Uterus (tissue), 4 donors: Measurements from ENCODE around the gene PHF14. TPM values are rescaled to one million over a fixed set of nuclear protein-coding genes. Genes with fewer than 3 reads are reported as not detected.

Source experiments
- DNase-seq, 2 donors: peaks; one replicate each; pipeline ENCODE4 v3.0.0-alpha.2; 2019 to 2020
- H3K27ac ChIP-seq, 2 donors: fragments of 200-600 bp; sonication (generic); 1 replicate in 1 of 2; 2 replicates in 1 of 2; pipeline ENCODE4 v1.5.1; 2016 to 2018
- H3K27me3 ChIP-seq, 2 donors: fragments of 200-600 bp; sonication (generic); one replicate each; pipeline ENCODE4 v1.5.1; 2018 to 2019; ENCODE audit warnings: control low read depth in 1 of 2
- H3K36me3 ChIP-seq, 2 donors: fragments of 200-600 bp; sonication (generic); one replicate each; pipeline ENCODE4 v1.5.1; 2019; ENCODE audit warnings: control low read depth in 1 of 2
- H3K4me1 ChIP-seq, 2 donors: fragments of 200-600 bp; sonication (generic); one replicate each; pipeline ENCODE4 v1.5.1; 2018 to 2019; ENCODE audit warnings: control low read depth in 1 of 2
- H3K4me3 ChIP-seq, 2 donors: fragments of 200-600 bp; sonication (generic); 1 replicate in 1 of 2; 2 replicates in 1 of 2; pipeline ENCODE4 v1.5.1; 2018 to 2019; ENCODE audit warnings: mild to moderate bottlenecking in 1 of 2
- H3K9me3 ChIP-seq, 2 donors: fragments of 200-600 bp; sonication (generic); one replicate each; pipeline ENCODE4 v1.5.1; 2019; ENCODE audit warnings: control low read depth in 1 of 2
- CTCF ChIP-seq, 4 experiments: fragments of 200-600 bp in 2 of 4; fragments of 450-650 bp in 2 of 4; sonication (generic) in 2 of 4; IDR thresholded peaks; one replicate each; pipeline ENCODE4 v1.5.1; 2016 to 2019; ENCODE audit warnings: antibody characterized with exemption in 4 of 4, mild to moderate bottlenecking in 2 of 4, moderate library complexity in 1 of 4
- POLR2A ChIP-seq, 2 donors: fragments of 450-650 bp; IDR thresholded peaks; one replicate each; pipeline ENCODE4 v1.6.1; 2016; ENCODE audit warnings: antibody characterized with exemption in 2 of 2, mild to moderate bottlenecking in 1 of 2, moderate library complexity in 1 of 2
- intact Hi-C: fragments of 100-400 bp; cut with DNase I; formaldehyde crosslinking; loops from one replicate; pipeline ENCODE4 v1.15.1; 2023; ENCODE audit warnings: low total_unique reads
- total RNA-seq, 4 donors: library from RNA; depleted of rRNA in 3 of 4; stranded (reverse); fragments of >200 nt in 3 of 4; gene quantifications; one replicate each; pipeline versions ENCODE4 v1.1.0 to v1.2.4, GENCODE V29; 2014 to 2023
- donor health status: DM: yes; HTN: yes; CAD: no.

PHF14 gene
- total RNA-seq, 4 donors from 2014 or later = 34.1 to 161 (median 52.5) TPM

- no peak overlapping the region for H3K27ac ChIP-seq
- no peaks in the 10 kb centered on the region for H3K9me3 ChIP-seq
- no peak for DNase-seq
- TF ChIP-seq POLR2A (IDR thresholded peaks at IDR 0.05) = no peak
- TF ChIP-seq CTCF (IDR thresholded peaks at IDR 0.05) = no peak
- no peaks in the 10 kb centered on the region for H3K36me3 ChIP-seq
- intact Hi-C loops = no loop called here
- H3K4me1 ChIP-seq = no peaks in the 10 kb centered on the region
- H3K4me3 ChIP-seq = no peak overlapping the region
- H3K27me3 ChIP-seq = no peaks in the 10 kb centered on the region
These were observed 209.1 kb downstream of the PHF14 start for GRCh38 chr7:11182736-11183135.

GRCh38 chr7:11185179-11185815, 211.6 kb downstream of the PHF14 start:
- H3K27me3 ChIP-seq = no peaks in the 10 kb centered on the region
- H3K36me3 ChIP-seq = no peaks in the 10 kb centered on the region
- no peak overlapping the region for H3K27ac ChIP-seq
- intact Hi-C loops = no loop called here
- no peak for DNase-seq
- H3K4me3 ChIP-seq = no peak overlapping the region
- TF ChIP-seq CTCF (IDR thresholded peaks at IDR 0.05) = no peak
- TF ChIP-seq POLR2A (IDR thresholded peaks at IDR 0.05) = no peak
- no peaks in the 10 kb centered on the region for H3K9me3 ChIP-seq
- no peaks in the 10 kb centered on the region for H3K4me1 ChIP-seq

GRCh38 chr7:11188529-11189310, 215.0 kb downstream of the PHF14 start:
- intact Hi-C loops = no loop called here
- Histone ChIP-seq H3K36me3 (no peaks in the 10 kb centered on the region), H3K4me3 (no peak overlapping the region), H3K9me3 (no peaks in the 10 kb centered on the region), H3K27me3 (no peaks in the 10 kb centered on the region), H3K27ac (no peak overlapping the region), H3K4me1 (no peaks in the 10 kb centered on the region)
- TF ChIP-seq CTCF (IDR thresholded peaks at IDR 0.05) (no peak), POLR2A (IDR thresholded peaks at IDR 0.05) (no peak)
- no peak for DNase-seq

GRCh38 chr7:11191081-11191480, 217.4 kb downstream of the PHF14 start:
- Histone ChIP-seq H3K27me3 (no peaks in the 10 kb centered on the region), H3K4me1 (no peaks in the 10 kb centered on the region), H3K27ac (no peak overlapping the region), H3K4me3 (no peak overlapping the region), H3K36me3 (no peaks in the 10 kb centered on the region), H3K9me3 (no peaks in the 10 kb centered on the region)
- DNase-seq = no peak
- TF ChIP-seq POLR2A (IDR thresholded peaks at IDR 0.05) (no peak), CTCF (IDR thresholded peaks at IDR 0.05) (no peak)
- intact Hi-C loops = no loop called here

GRCh38 chr7:11191574-11192220, 218.0 kb downstream of the PHF14 start:
- TF ChIP-seq POLR2A (IDR thresholded peaks at IDR 0.05) (no peak), CTCF (IDR thresholded peaks at IDR 0.05) (no peak)
- intact Hi-C loops = no loop called here

More at GRCh38 chr7:11191574-11192220, 218.0 kb downstream of the PHF14 start:
- no peak overlapping the region for H3K27ac ChIP-seq
- H3K27me3 ChIP-seq = no peaks in the 10 kb centered on the region
- no peak overlapping the region for H3K4me3 ChIP-seq
- no peaks in the 10 kb centered on the region for H3K9me3 ChIP-seq
- H3K4me1 ChIP-seq = no peaks in the 10 kb centered on the region
- H3K36me3 ChIP-seq = no peaks in the 10 kb centered on the region
- no peak for DNase-seq
